AG09319 (cell line): ENCODE data around the gene RUNX1.

Experiments used
- DNase-seq: peaks from one replicate; pipeline ENCODE4 v3.0.0-alpha.2; 2010; ENCODE audit warnings: low read depth; ENCODE audit errors: extremely low read depth
- TF ChIP-seq, protein P1 (sequence below): IDR thresholded peaks from 2 replicates; pipeline ENCODE4 v1.5.1; 2011; ENCODE audit warnings: low read depth, mild to moderate bottlenecking, inconsistent platforms, low read length, moderate library complexity

The RUNX1 gene

GRCh38 chr21:34845521-34846451, 203.3 kb downstream of the RUNX1 start:
- TF ChIP-seq, protein P1, sequence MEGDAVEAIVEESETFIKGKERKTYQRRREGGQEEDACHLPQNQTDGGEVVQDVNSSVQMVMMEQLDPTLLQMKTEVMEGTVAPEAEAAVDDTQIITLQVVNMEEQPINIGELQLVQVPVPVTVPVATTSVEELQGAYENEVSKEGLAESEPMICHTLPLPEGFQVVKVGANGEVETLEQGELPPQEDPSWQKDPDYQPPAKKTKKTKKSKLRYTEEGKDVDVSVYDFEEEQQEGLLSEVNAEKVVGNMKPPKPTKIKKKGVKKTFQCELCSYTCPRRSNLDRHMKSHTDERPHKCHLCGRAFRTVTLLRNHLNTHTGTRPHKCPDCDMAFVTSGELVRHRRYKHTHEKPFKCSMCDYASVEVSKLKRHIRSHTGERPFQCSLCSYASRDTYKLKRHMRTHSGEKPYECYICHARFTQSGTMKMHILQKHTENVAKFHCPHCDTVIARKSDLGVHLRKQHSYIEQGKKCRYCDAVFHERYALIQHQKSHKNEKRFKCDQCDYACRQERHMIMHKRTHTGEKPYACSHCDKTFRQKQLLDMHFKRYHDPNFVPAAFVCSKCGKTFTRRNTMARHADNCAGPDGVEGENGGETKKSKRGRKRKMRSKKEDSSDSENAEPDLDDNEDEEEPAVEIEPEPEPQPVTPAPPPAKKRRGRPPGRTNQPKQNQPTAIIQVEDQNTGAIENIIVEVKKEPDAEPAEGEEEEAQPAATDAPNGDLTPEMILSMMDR: no peak
- DNase-seq: no peak

DNA sequence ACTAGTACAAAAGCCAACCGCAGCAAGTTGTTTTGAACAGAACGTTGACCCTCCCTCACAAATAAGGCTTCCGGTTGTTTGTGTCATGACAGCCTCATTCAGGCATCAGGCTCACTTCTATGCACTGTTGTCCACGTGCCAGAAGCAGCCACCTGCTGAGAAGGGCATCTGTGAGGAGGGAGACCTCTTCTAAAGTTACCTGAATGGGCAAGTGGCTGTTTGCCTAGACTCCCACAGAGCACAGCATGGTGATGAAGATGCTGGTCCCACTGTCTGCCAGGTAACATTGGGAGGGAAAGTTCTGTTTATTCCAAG, 204.2 kb downstream of the RUNX1 start:
- DNase-seq: no peak
- TF ChIP-seq, protein P1: no peak

DNA sequence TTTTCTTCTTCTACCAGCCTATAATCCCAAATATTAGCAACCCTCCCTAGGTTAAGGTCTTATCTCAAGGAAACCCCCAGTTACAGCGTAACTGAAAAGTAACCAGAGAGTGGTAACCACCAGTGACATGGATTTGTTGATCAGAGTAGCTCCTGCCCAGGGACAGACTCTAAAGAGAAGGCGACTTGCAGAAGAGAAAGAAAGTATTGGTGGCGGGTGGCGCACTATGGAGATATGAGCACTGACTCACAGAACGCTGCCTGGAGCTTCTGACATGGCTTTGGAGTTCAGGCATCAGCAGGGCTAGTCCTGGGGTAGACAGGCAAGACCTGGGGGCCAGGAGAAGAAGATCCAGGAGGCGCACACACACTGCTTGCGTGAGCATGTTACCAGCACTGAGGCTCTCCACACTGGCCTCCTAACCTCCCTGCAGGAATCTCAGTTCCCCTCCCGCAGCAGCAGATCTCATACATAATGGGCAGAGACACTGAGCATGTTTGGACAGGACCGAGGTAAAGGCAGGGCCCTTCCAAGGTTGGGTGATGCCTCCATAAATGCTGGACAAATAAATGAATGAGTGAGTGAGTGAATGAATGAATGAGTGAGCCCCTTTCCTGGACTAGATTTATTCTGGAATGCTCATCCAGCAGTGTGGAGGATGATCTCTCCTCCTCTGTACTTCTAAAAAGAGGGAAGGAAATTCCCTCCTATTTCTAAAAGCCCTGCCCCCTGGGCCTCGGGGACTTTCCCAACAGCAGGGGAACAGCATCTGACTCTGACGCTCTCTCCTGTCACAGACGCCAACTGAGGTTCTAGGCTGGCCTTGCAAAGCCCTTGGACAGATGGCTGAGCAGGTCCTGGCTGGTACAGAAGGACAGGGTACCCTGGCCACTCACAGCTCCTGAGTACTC, 204.8 kb downstream of the RUNX1 start:
- TF ChIP-seq, protein P1: no peak
- no peak for DNase-seq

DNA sequence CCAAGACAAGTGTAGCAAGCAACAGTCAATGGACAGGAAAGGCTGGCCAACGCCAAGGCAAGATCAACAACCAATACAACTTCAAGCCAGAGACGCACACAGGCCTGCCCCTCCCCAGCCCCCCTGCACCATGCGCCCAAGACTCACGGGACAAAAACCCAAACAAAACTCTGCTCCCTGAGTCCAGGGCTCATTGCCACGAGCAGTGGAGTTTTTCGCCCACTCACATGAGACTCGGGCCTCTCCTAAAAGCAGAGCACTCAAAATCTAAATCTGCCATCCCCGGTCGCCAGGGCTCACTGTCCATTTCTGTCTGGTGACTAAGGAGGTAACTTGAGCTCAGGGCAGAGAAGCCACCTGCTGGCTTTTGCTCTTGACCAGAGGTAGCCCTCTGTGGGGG, 205.5 kb downstream of the RUNX1 start:
- no peak for DNase-seq
- TF ChIP-seq, protein P1: no peak

DNA sequence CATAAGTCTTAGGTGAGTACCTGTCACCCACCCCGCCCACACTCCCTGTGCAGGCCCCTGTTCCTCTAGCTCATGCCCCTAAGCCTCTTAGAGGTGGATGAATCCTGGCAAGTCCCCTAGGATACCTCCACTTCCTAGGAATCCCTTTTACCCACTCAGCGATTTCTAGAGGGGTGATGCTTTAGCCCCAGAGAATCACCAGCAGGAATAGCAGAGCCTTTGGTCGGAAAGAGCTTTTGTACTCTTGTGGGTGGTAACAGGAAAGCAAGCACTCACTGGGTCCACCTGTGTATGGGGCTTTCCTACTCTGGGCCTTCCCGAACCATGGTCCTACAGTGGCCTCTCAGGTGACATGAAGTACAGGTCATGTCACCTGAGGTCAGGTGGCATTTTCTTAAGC, 207.9 kb downstream of the RUNX1 start:
- no peak for DNase-seq
- TF ChIP-seq, protein P1: no peak

- TF ChIP-seq, protein P1: no peak
Observed at GRCh38 chr21:34840693-34841092, 208.4 kb downstream of the RUNX1 start.

More at GRCh38 chr21:34840693-34841092, 208.4 kb downstream of the RUNX1 start:
- DNase-seq: no peak
